Loucy (cell line): ENCODE data around the gene GNL1.

Experiments
- EZH2phosphoT487 ChIP-seq: fragments of 200-600 bp; IDR thresholded peaks from 2 replicates; pipeline ENCODE4 v1.6.1; 2018; ENCODE audit warnings: antibody characterized with exemption, mild to moderate bottlenecking, moderate library complexity, borderline replicate concordance
- TF ChIP-seq, protein P1 (sequence below): fragments of 200-600 bp; sonication (generic); conservative IDR thresholded peaks from 2 replicates; pipeline ENCODE4 v1.5.1; 2014; ENCODE audit warnings: mild to moderate bottlenecking, antibody characterized with exemption, low read length

DNA sequence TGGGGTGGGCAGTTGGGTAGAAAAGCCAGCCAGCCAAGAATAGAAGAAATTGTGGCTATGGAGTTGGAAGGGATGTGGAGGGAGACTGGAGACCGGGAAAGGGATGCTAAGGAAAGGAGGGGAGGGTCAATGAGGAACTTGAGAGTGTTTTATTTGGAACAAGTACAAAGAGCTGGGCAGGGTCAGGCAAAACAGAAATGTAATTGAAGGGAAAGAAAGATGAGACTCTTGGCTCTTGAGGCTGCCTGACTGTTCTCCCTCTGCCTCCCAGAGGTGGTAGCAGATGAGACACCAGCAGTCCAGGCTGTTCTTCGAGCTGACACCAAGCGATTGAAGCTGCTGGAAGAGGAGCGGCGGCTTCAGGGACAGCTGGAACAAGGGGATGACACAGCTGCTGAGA lies 27.6 kb upstream of the GNL1 start:
- TF ChIP-seq, protein P1, sequence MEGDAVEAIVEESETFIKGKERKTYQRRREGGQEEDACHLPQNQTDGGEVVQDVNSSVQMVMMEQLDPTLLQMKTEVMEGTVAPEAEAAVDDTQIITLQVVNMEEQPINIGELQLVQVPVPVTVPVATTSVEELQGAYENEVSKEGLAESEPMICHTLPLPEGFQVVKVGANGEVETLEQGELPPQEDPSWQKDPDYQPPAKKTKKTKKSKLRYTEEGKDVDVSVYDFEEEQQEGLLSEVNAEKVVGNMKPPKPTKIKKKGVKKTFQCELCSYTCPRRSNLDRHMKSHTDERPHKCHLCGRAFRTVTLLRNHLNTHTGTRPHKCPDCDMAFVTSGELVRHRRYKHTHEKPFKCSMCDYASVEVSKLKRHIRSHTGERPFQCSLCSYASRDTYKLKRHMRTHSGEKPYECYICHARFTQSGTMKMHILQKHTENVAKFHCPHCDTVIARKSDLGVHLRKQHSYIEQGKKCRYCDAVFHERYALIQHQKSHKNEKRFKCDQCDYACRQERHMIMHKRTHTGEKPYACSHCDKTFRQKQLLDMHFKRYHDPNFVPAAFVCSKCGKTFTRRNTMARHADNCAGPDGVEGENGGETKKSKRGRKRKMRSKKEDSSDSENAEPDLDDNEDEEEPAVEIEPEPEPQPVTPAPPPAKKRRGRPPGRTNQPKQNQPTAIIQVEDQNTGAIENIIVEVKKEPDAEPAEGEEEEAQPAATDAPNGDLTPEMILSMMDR, result no peak
- no peak for TF ChIP-seq EZH2phosphoT487
